ENCODE results near the gene ITGB5.

ITGB5 gene

GRCh38 chr3:124748560-124749198 lies 138.5 kb downstream of the ITGB5 start:
- Histone ChIP-seq H3K9ac (ENCODE audit: low read length) (no peak overlapping the region), H3K36me3 (ENCODE audit: control insufficient read depth, insufficient read depth, low read length) (peaks cover 13% of the 10 kb centered on the region), H3K23ac (ENCODE audit: low read length) (no peak overlapping the region), H3K4me3 (ENCODE audit: low read length) (no peak overlapping the region), H3K79me1 (ENCODE audit: low read length) (no peaks in the 10 kb centered on the region), H3K18ac (ENCODE audit: low read length) (no peak overlapping the region), H3K4me1 (ENCODE audit: control insufficient read depth, low read depth, low read length) (peaks cover 4% of the 10 kb centered on the region), H4K5ac (ENCODE audit: low read length) (no peak overlapping the region), H3K4ac (ENCODE audit: low read depth, low read length) (no peak overlapping the region), H2BK120ac (ENCODE audit: low read depth, low read length) (no peak overlapping the region), H2AK5ac (ENCODE audit: low read length) (no peak overlapping the region), H3K4me2 (ENCODE audit: low read length) (no peak overlapping the region), H3K27ac (ENCODE audit: low read depth, low read length) (peak overlapping the region; percentile 10), H2BK15ac (replicated peaks; ENCODE audit: low read depth) (no peak overlapping the region), H3K56ac (ENCODE audit: low read length) (no peak overlapping the region), H3K79me2 (ENCODE audit: control insufficient read depth, insufficient read depth, low read length) (no peaks in the 10 kb centered on the region), H4K8ac (ENCODE audit: low read depth, low read length) (no peak overlapping the region), H2BK5ac (ENCODE audit: low read length) (no peak overlapping the region), H3K27me3 (ENCODE audit: insufficient read depth, low read length, poor library complexity) (no peaks in the 10 kb centered on the region)
- WGBS (ENCODE audit: extremely low coverage, insufficient coverage, low lambda C conversion rate): no CpG with 5 or more reads among the region's 8 CpGs
- no peak for DNase-seq

- H3K4me3 ChIP-seq (ENCODE audit: low read length): no peak overlapping the region
- no peak for DNase-seq
- no peaks in the 10 kb centered on the region for H3K79me2 ChIP-seq (ENCODE audit: control insufficient read depth, insufficient read depth, low read length)
- no peak overlapping the region for H4K8ac ChIP-seq (ENCODE audit: low read depth, low read length)
- no peak overlapping the region for H2AK5ac ChIP-seq (ENCODE audit: low read length)
- no peak overlapping the region for H3K9ac ChIP-seq (ENCODE audit: low read length)
- no peak overlapping the region for H3K4me2 ChIP-seq (ENCODE audit: low read length)
- H3K18ac ChIP-seq (ENCODE audit: low read length): no peak overlapping the region
- H3K36me3 ChIP-seq (ENCODE audit: control insufficient read depth, insufficient read depth, low read length): peaks cover 13% of the 10 kb centered on the region
- WGBS (ENCODE audit: extremely low coverage, insufficient coverage, low lambda C conversion rate): no CpG with 5 or more reads among the region's 14 CpGs
- no peak overlapping the region for H3K27ac ChIP-seq (ENCODE audit: low read depth, low read length)
- H3K56ac ChIP-seq (ENCODE audit: low read length): no peak overlapping the region
- no peak overlapping the region for H2BK120ac ChIP-seq (ENCODE audit: low read depth, low read length)
- H3K79me1 ChIP-seq (ENCODE audit: low read length): no peaks in the 10 kb centered on the region
- H2BK15ac ChIP-seq (replicated peaks; ENCODE audit: low read depth): no peak overlapping the region
- H3K4me1 ChIP-seq (ENCODE audit: control insufficient read depth, low read depth, low read length): peaks cover 4% of the 10 kb centered on the region
- no peak overlapping the region for H4K5ac ChIP-seq (ENCODE audit: low read length)
- H3K4ac ChIP-seq (ENCODE audit: low read depth, low read length): no peak overlapping the region
- no peak overlapping the region for H2BK5ac ChIP-seq (ENCODE audit: low read length)
- no peaks in the 10 kb centered on the region for H3K27me3 ChIP-seq (ENCODE audit: insufficient read depth, low read length, poor library complexity)
- H3K23ac ChIP-seq (ENCODE audit: low read length): no peak overlapping the region
Measured at GRCh38 chr3:124747111-124747981, 139.8 kb downstream of the ITGB5 start.

GRCh38 chr3:124745756-124746155 lies 141.4 kb downstream of the ITGB5 start:
- Histone ChIP-seq H3K79me1 (ENCODE audit: low read length) (no peaks in the 10 kb centered on the region), H2BK15ac (replicated peaks; ENCODE audit: low read depth) (no peak overlapping the region), H2AK5ac (ENCODE audit: low read length) (no peak overlapping the region), H2BK120ac (ENCODE audit: low read depth, low read length) (no peak overlapping the region), H3K56ac (ENCODE audit: low read length) (no peak overlapping the region), H2BK5ac (ENCODE audit: low read length) (no peak overlapping the region), H4K5ac (ENCODE audit: low read length) (no peak overlapping the region), H3K9ac (ENCODE audit: low read length) (no peak overlapping the region), H3K4me3 (ENCODE audit: low read length) (no peak overlapping the region), H3K27me3 (ENCODE audit: insufficient read depth, low read length, poor library complexity) (no peaks in the 10 kb centered on the region), H3K4ac (ENCODE audit: low read depth, low read length) (no peak overlapping the region), H3K36me3 (ENCODE audit: control insufficient read depth, insufficient read depth, low read length) (peaks cover 13% of the 10 kb centered on the region), H3K27ac (ENCODE audit: low read depth, low read length) (no peak overlapping the region), H3K18ac (ENCODE audit: low read length) (no peak overlapping the region), H3K79me2 (ENCODE audit: control insufficient read depth, insufficient read depth, low read length) (no peaks in the 10 kb centered on the region), H4K8ac (ENCODE audit: low read depth, low read length) (no peak overlapping the region), H3K4me1 (ENCODE audit: control insufficient read depth, low read depth, low read length) (no peaks in the 10 kb centered on the region), H3K4me2 (ENCODE audit: low read length) (no peak overlapping the region), H3K23ac (ENCODE audit: low read length) (no peak overlapping the region)
- no CpG with 5 or more reads among the region's 6 CpGs for WGBS (ENCODE audit: extremely low coverage, insufficient coverage, low lambda C conversion rate)
- DNase-seq: no peak

GRCh38 chr3:124741027-124741426 lies 146.1 kb downstream of the ITGB5 start:
- no peak overlapping the region for H2AK5ac ChIP-seq (ENCODE audit: low read length)
- H4K5ac ChIP-seq (ENCODE audit: low read length): no peak overlapping the region
- H3K18ac ChIP-seq (ENCODE audit: low read length): no peak overlapping the region
- no peak overlapping the region for H3K4me2 ChIP-seq (ENCODE audit: low read length)
- H3K79me2 ChIP-seq (ENCODE audit: control insufficient read depth, insufficient read depth, low read length): peaks cover 1% of the 10 kb centered on the region
- no peaks in the 10 kb centered on the region for H3K4me1 ChIP-seq (ENCODE audit: control insufficient read depth, low read depth, low read length)
- peaks cover 13% of the 10 kb centered on the region for H3K36me3 ChIP-seq (ENCODE audit: control insufficient read depth, insufficient read depth, low read length)
- no peak overlapping the region for H3K9ac ChIP-seq (ENCODE audit: low read length)
- H3K27me3 ChIP-seq (ENCODE audit: insufficient read depth, low read length, poor library complexity): no peaks in the 10 kb centered on the region
- WGBS (ENCODE audit: extremely low coverage, insufficient coverage, low lambda C conversion rate): no CpG with 5 or more reads among the region's 6 CpGs
- no peak overlapping the region for H2BK15ac ChIP-seq (replicated peaks; ENCODE audit: low read depth)
- no peak overlapping the region for H3K27ac ChIP-seq (ENCODE audit: low read depth, low read length)
- no peak overlapping the region for H4K8ac ChIP-seq (ENCODE audit: low read depth, low read length)
- no peak overlapping the region for H3K4ac ChIP-seq (ENCODE audit: low read depth, low read length)
- no peak overlapping the region for H2BK5ac ChIP-seq (ENCODE audit: low read length)
- no peak overlapping the region for H2BK120ac ChIP-seq (ENCODE audit: low read depth, low read length)
- no peak overlapping the region for H3K56ac ChIP-seq (ENCODE audit: low read length)
- no peak for DNase-seq
- H3K23ac ChIP-seq (ENCODE audit: low read length): no peak overlapping the region
- no peak overlapping the region for H3K4me3 ChIP-seq (ENCODE audit: low read length)
- peaks cover 3% of the 10 kb centered on the region for H3K79me1 ChIP-seq (ENCODE audit: low read length)

GRCh38 chr3:124731760-124732159 lies 155.4 kb downstream of the ITGB5 start:
- Histone ChIP-seq H3K18ac (ENCODE audit: low read length) (no peak overlapping the region), H3K9ac (ENCODE audit: low read length) (no peak overlapping the region), H3K4me2 (ENCODE audit: low read length) (no peak overlapping the region), H3K4me1 (ENCODE audit: control insufficient read depth, low read depth, low read length) (peaks cover 2% of the 10 kb centered on the region), H3K56ac (ENCODE audit: low read length) (no peak overlapping the region), H2BK120ac (ENCODE audit: low read depth, low read length) (no peak overlapping the region), H3K79me1 (ENCODE audit: low read length) (peaks cover 10% of the 10 kb centered on the region), H3K4me3 (ENCODE audit: low read length) (no peak overlapping the region), H3K23ac (ENCODE audit: low read length) (no peak overlapping the region), H3K4ac (ENCODE audit: low read depth, low read length) (no peak overlapping the region), H4K8ac (ENCODE audit: low read depth, low read length) (no peak overlapping the region), H4K5ac (ENCODE audit: low read length) (no peak overlapping the region), H2BK15ac (replicated peaks; ENCODE audit: low read depth) (no peak overlapping the region), H2AK5ac (ENCODE audit: low read length) (no peak overlapping the region), H3K27me3 (ENCODE audit: insufficient read depth, low read length, poor library complexity) (no peaks in the 10 kb centered on the region), H3K79me2 (ENCODE audit: control insufficient read depth, insufficient read depth, low read length) (peaks cover 29% of the 10 kb centered on the region), H3K27ac (ENCODE audit: low read depth, low read length) (no peak overlapping the region), H3K36me3 (ENCODE audit: control insufficient read depth, insufficient read depth, low read length) (no peaks in the 10 kb centered on the region), H2BK5ac (ENCODE audit: low read length) (no peak overlapping the region)
- DNase-seq: no peak
- WGBS (ENCODE audit: extremely low coverage, insufficient coverage, low lambda C conversion rate): no CpG with 5 or more reads among the region's 4 CpGs

Data from mesendoderm (in vitro differentiated cells).